Stimulated activated CD8-positive, alpha-beta memory T cell treated with anti-CD3 and anti-CD28 coated beads, Interleukin-12 subunit alpha, Interleukin-12 subunit beta, amount 100 ng/mL, for 1 hour (primary cell): ENCODE data around the gene PIP5KL1.
"Not testable (repeated sequence)": the region's sequence is repeated elsewhere in the genome, so short reads cannot be mapped to it uniquely, and the experiment has no call there.

Experiments
- DNase-seq: peaks from one replicate; pipeline ENCODE4 v3.0.0-alpha.2; 2020; ENCODE audit warnings: low read depth

Gene PIP5KL1

DNA sequence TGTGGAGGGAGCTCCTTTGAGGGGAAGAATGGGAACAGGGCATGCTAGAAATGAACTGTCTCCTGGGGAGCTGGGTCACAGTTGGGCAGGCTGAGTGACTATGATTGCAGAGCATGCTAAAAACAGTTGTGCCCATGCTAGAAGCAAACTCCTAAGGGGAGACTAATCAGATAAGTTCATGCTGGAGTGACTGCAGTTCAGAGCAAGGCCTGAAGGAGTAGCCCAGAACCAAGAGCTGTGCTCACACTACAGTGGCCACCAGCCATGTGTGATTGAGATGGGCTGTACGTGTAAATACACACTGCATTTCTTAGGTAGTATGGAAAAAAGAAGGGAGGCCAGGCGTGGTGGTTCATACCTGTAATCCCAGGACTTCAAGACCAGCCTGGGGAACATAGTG, 42.8 kb downstream of the PIP5KL1 start:
- DNase-seq = no peak

DNA sequence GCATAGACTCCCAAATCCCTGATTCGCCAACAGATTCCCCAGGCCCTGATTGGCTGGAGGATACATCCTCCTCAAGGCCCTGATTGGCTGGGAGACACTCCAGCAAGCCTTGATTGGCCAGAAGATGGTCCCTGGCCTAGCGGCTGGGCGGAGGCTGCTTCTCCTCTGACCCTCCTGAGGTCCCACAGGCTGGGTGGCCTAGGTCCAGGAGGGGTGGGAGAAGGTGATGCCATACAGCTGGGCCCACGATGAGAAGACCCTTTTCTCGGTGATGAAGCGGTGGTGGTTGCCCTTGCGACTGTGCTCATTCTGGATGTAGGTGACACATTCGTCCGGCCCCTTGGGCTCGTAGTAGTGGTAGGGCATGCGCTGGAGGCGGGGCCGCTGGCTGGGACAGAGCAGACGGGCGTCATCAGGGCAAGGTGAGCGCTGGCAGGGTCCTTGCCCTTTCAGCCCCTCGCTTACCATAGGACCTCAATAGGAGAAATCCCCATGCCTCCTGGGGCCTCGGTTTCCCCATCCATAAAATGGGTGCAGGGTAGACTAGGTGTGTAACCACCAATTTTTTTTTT, 44.1 kb downstream of the PIP5KL1 start:
- no peak for DNase-seq

DNA sequence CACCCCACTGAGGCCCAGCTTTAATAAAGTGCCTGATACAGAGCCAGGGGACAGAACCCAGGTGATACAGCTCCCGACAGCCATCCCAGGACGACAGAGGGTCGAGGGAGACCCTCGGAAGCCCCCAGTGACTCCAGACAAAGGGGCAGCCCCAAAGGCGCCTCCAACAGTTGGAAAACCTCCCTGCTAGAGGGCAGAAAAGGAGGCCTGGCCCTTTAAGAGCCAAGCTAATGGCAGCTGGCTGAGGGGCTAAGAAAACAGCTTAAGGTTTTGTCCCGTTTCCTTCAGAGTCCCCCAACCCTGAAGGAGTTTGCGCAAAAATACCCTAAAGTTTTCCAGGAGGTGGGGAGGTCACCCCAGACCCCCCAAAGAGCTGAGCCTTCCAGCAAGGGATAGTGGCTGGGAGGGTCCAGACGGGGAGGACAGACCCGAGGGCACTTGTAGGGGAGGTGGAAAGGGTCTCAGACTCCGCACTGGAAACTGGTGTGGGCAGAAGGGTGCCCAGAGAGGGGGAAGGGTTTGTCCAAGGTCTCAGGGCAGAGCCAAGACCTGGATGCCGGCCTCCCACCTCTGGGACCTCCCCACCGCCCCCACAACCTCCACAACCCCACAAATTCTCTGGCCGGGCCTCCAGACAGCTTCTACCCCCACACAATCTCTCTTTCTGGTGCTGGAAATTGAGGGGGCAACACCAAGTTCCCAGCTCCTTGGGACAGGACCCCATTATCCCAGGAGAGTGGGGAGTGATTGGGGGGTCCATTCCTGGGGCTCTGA, 44.9 kb downstream of the PIP5KL1 start:
- DNase-seq = no peak

DNA sequence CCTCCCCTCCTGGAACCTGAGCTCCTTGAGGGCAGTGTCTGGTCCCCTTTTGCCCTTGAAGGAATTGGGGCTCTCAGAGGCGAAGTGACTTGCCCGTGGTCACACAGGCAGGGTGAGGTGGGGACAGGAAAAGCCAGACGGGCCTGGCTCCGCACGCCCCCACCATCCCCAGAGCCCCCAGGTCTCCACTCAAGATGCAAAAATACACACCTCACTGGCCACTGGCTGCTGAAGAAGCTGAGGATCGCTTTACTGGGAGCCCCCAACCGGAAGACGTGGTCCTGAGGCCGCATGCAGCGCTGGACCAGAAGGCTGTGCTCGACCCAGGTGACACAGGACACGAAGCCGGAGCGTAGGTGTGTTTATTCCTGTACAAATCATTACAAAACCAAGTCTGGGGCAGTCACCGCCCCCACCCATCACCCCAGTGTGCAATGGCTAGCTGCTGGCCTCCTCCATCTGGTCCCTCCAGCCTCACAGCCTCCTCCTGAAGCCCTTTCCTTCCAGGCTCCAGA, 45.5 kb downstream of the PIP5KL1 start:
- DNase-seq = no peak

DNA sequence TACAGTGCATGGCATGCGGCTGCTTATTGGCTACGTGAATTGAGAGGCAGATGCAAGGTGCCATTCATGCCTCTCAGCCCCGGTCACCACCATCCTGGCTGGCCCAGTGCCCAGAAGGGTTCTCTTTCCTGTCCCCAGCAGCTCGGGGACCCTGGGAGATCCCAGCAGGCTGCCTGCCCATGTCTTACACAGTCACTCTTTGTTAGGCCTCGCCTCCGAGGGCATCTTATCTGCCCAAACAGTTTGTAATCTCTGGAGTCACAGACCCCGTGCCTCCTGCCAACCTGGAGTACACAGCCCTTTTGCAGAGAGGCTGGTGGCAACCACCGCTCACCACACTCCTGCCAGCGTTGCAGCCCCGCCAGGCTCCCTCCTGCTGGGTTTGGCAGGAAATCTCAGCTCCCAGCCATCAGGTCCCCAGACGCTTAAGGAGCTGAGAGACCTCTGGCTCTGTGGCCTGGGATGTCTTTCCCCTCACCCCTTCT, 46.1 kb downstream of the PIP5KL1 start:
- DNase-seq = no peak

DNA sequence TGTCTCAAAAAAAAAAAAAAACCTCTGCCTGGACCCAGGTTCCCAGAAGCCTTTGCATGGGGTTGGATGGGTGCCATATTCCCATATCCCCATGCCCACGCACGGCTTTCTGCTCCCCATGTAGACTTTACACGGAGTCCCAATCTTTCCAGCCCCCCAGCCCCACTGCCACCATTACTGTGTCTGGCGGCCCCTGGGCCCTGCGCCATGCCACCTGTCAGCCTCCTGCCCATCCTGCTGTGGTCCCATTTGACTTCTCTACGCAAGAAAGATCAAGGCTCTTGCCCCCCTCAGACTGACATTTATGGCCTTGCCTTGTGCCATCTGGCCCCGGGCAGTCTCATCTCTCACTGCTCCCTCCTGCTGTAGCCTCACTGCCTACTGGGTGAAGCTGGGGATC, 46.6 kb downstream of the PIP5KL1 start:
- DNase-seq = no peak

DNA sequence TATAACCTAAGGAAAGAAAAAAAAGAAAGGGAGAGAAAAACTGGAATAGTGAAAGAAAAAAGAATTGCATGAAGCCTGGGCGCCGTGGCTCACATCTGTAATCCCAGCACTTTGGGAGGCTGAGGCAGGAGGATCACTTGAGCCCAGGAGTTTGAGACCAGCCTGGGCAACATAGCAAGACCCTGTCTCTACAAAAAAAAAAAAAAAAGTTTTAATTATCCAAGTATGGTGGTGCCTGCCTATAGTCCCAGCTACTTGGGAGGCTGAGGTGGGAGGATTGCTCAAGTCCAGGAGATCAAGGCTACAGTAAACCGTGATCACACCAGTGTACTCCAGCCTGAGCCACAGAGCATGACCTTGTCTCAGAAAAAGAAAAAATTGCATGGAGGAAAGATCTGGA, 48.9 kb downstream of the PIP5KL1 start:
- not testable (repeated sequence) for DNase-seq

DNA sequence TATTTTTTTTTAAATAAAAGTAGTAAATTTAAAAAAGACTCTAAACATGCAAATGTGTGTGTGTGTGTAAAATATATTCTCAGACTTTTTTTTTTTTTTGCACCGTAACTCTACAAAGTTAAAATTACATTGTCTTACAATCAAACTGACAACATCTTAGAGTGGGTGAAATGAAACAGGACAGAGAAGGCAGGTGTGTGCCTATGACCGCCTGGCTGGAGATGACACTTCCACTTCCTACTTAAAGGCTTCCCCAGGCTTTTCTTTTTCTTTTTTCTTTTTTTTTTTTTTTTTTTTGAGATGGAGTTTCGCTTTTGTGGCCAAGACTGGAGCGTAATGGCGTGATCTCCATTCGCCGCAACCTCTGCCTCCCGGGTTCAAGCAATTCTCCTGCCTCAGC, 50.4 kb downstream of the PIP5KL1 start:
- DNase-seq = no peak

DNA sequence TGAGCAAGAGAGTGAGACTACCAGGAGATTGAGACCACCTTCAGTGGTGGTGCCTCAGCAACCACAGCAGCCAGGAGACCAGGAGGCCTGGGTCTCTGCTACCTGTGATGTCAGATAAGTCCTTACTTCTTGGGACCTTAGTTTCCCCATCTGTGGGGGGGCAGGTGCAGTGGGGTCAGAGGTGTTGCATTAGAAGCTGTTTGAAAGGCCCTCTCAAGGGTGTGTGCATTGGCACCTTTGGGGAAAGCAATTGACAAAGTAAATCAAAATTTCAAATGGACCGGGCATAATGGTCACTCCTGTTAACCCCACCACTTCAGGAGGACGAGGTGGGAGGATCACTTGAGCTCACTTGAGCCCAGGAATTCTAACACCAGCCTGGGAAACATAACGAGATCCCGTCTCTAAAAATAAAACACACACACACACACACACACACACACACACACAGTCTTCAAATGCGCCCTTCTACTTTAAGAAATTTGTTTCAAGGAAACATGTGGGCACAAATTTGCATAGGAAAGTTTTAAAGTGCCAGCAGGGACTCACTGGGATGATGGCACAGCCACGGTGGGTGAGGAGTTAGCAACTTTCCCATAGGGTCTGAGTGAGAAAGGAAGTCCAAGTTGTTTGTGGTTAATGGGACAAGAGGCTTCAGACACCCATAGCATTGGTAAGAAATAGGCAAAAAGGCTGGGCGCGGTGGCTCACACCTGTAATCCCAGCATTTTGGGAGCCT, 51.8 kb downstream of the PIP5KL1 start:
- DNase-seq = no peak

DNA sequence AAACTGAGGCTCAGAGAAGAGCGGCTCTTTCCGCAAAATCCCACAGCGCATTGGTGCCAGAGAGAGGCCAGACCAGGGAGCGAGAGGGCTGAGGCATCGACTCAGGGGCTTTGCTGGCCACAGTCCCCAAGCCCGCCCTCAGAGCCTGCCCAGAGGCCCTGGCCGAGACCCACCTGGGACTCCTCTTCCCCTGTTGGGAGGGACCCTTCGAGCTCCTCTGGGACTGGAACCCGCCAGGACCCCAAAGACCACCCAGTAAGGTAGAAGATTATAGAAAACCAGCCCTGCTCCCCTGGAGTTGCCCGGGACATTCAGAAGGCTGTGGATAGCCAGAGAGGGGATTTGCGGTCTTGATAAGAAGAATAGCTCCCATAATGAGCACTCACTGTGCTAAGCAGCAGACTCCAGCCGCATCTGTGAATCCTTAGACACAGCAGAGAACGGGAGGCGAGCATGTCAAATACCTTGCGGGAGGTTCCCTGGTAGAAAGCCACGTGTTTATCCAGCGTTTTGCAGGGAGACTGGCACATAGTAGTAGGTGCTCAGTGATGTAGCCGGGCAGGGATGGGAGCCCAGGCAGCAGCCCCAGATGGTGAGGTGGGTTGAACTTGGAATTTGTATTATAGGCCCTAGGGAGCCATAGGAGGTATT, 52.5 kb downstream of the PIP5KL1 start:
- DNase-seq = no peak

DNA sequence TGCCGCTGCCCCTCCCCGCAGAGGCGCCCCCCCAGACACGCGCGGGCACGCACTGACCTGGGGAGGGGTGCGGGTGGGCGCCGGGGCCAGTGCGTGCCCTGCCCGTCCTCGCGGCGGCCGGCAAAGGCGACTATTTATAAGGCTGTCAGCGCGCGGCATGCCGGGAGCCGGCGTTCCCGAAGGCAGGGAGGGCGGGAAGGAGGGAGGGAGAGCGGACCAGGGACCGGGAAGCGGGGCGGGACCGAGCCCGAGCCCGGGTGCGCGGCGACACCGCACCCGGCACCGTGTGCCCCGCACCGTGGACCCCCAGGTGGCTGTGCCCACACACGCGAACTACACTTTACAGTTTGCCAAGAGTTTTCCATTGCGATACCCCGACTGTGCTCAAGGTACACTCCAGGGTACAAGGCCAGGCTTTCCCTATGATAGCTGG, 53.0 kb downstream of the PIP5KL1 start, which contains the start of gene AK1:
Gene AK1 (minus strand): TSS at position 110 of the 433 bp plus-strand sequence. CDS start 3,058 bp downstream, outside the sequence.
- no peak for DNase-seq

DNA sequence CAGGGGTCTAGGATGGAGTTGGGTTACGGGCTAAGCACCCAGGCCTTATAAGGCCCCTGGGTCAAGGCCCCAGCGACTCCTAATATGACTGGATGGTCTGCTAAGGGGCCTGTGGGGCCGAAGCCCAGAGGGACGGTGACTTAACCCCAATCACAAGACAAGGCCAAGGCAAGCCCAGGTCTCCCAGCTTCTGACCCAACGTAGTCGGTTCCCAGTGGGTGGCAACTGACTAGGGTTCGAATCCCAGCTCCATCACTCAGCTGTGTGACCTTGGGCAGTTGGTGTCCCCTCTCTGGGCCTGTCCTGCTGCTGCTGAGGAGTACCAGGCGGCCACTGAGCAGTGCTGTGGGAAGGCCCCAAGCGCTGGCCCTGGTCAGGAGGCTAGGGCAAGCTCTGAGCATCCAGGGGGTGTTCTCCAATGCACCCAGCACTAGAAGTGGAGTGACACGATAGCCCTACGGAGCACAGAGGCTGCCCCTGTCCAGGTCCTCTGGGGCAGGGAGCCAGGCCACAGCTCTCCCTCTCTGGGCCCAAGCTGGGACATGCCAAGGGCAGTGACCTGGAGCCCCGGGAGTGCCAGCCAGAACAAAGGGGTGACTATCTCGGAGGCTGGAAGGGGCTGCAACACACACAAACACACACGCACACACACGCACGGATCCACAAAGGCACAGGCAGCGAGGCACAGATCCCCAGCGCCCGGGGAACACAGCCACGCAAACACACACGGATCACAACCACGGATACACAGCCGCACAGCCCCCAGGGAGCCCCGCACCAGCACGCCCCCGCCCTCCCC, 53.6 kb downstream of the PIP5KL1 start:
- no peak for DNase-seq

DNA sequence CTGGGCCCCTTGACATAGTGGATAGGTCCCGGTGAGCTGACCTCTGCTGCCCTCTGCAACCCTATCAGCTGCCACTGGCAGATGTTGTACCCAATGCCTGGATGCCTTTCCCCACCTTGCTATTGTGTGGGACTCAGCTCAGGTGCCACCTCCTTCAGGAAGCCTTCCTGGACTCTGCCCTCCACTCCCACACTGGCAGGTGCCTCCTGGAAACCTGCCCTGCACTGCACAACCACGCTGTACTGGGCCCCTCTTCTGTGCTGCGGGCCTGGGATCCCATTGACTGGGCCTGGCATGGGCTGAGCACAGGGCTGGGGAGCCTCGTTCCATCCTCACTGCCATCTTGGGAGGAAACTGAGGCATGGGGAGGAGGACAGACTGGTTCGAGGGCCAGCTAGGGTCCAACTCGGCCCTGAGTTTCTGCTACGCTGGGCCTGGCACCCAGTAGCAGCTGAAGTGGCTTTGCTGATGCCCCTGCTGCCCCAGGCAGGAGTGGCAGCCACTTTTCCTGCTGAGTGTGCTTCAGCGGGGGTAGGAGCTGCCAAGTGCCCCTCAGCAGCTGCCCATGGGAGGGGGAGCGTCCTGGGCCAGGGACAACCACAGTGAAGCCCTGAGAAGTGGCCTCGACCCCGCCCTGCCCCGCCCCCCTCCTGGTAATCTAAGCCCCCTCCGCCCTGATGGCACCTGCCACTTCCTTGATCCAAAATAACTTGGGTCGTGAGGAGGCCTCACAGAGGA, 54.4 kb downstream of the PIP5KL1 start:
- no peak for DNase-seq

DNA sequence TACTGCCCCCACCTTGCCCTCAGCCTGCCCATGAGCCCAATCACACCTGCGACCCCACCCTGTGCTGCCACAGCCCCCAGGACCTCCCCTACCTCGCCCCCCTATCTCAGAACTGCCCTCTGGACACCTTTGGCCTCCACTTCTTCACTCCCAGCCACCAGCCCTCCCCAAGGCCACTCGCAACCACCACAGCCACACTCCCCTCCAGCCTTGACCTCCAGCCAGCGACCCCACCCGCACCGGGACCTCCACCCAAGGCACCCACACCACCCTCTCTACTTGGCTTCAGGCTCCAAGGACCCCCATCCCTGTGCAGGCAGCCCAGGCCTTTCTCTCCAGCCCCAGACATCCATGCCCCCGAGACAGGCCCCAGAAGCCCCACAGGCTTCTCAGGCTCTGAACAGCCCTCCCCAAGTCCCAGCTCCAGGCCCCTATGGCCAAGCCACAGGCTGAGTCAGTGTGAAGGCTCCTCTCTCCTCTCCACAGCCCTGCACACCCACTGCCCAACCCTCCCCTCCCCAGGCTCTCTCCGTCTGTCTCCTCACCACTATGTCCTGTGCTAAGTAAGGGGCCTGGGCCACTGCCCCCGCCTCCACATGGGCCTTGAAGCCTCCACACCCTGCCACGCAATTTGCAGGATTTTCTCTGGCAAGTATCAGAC, 55.1 kb downstream of the PIP5KL1 start:
- no peak for DNase-seq

DNA sequence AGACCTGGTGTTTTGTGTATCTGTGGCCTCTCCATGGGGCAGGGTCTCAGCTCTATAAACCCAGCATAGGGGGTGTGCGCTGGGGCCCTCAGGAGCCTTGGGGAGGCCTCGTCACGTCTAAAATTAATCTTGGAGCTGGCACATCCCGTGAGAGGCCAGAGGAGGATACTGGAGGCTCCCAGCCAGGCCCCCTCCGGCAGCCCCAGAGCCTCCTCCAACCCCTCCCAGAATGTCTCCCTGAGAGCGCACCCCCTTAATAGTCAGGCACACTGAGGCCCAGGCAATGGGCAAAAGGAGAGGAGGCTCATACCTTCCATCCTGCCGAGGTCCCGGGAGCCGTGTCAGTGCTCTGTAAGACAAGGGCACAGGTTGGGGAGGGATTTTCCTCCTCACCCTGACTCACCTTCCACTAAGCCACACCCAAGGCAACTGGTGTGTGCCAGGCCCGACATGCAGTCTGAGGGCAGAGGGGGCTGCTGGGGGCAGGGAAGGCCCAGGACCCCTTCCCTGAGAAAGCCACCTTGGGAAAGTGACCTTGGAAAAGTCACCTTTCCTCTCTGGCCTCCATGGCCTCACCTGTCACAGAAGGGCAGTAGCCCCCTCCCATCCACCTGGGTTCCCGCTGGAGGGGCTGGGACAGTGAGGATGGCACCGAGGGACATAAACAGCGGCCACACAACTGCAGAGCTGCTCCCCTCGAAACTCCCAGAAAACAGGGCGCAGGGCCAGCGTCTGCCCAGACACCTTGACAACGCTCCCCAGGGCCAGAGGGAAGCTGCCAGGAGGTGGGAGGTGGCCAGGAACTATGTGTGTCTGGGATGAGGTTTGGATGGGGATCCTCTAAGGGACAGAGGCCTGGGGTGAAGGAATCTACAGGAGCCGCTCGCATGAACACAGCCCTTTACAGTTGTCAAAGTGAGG, 56.0 kb downstream of the PIP5KL1 start:
- no peak for DNase-seq

DNA sequence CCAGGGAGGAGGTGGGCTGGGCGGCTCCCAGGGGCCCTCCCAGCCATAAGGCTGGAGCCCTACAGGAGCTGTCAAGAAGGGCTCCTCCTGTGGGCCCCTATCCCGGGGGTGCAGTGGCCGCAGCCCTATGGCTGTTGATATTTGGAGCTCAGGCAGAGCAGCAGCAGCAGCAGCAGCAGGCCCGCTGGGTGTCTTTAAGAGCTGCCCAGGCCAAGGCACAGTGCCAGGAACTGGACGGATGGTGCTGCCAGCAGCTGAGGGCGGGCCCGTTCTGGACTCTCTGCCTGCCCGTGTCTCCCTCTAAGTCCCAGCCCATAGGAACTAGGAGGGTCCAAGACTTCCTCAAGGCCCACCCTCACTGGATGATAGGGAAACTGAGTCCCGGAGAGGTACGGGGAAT, 56.7 kb downstream of the PIP5KL1 start:
- no peak for DNase-seq

DNA sequence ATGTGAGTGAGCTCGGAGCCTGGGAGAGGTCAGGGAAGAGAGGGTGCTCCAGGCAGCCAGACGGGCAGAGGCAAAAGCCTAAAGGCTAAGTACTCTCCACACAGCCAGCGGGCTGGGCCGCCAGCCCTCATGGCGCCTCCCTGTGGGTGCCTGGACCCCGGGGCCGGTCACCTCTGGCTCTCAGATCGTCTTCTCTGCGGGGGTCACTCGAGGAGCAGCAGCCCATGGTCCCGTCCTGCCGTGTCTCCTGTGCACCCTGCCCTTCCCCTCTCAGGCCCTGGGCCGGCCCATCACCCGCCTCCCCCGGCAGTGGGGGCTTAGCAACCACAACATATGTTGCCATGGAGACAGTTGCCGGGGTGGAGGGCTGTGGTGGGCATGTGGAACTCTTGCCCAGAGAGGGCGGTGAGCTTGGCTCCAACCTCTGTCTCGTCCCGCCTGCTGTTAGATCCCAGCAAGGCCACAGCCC, 57.3 kb downstream of the PIP5KL1 start:
- no peak for DNase-seq

DNA sequence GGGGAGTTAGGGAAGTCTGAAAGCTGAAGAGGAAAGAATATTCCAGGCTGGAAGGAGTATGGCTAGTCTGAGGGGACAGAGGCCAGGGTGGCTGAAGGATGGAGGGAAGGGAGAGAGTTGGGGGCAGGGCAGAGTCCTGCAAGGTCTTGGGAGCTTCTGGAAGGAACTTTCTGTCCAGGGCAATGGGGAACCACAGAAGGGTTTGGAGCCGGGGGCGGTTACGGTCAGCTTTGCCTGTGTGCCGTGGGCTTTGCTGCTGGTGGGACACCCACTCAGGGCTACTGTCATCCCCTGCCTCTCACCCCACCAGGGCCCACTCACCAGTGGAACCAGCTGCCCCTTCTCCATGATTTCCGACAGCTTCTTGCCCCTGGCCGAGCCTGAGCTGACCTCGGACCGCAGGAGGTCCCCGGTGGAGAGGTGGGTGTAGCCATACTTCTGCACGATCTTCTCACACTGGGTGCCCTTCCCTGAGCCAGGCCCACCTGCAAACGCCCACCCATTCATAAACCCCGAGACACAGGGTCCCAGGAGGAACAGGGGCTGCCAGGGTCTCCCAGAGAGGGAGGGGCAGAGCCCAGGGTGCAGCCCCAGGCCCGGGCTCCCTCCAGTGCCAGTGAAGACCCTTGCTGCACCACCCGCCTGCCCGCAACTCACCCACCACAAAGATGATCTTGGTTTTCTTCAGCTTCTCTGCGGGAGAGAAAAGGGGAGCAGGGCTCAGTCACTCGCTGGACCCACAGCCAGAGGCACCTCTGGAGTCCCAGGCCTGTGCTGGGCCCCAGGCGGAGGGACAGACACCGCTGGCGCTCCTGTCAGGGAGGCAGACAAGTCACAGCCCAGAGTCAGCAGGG, 58.0 kb downstream of the PIP5KL1 start:
- DNase-seq = no peak
